Neural cell (in vitro differentiated cells): ENCODE data around the gene PLCD1.
"Not testable (repeated sequence)": the region's sequence is repeated elsewhere in the genome, so short reads cannot be mapped to it uniquely, and the experiment has no call there.

ENCODE experiments used
- CTCF ChIP-seq: fragments of 450-650 bp; IDR thresholded peaks from 2 replicates; pipeline ENCODE4 v1.5.1; 2014; ENCODE audit warnings: antibody characterized with exemption, mild to moderate bottlenecking, moderate library complexity; ENCODE audit not compliant: poor library complexity, severe bottlenecking
- EP300 ChIP-seq: fragments of 450-650 bp; conservative IDR thresholded peaks from 2 replicates; pipeline ENCODE4 v1.6.1; 2014; ENCODE audit warnings: antibody characterized with exemption, mild to moderate bottlenecking, moderate library complexity; ENCODE audit not compliant: poor library complexity, severe bottlenecking
- EZH2 ChIP-seq: fragments of 200-600, 300-800 bp; shearing (Covaris generic), sonication (generic); IDR thresholded peaks from 2 replicates; pipeline ENCODE4 v1.6.1; 2014; ENCODE audit warnings: antibody characterized with exemption, low read length, borderline replicate concordance, mild to moderate bottlenecking; ENCODE audit not compliant: insufficient read depth, poor library complexity, severe bottlenecking
- MXI1 ChIP-seq: fragments of 450-650 bp; conservative IDR thresholded peaks from 2 replicates; pipeline ENCODE4 v1.6.1; 2014; ENCODE audit warnings: antibody characterized with exemption, mild to moderate bottlenecking; ENCODE audit not compliant: poor library complexity, severe bottlenecking
- POLR2AphosphoS5 ChIP-seq: IDR thresholded peaks from 2 replicates; pipeline ENCODE4 v1.6.1; 2012
- RAD21 ChIP-seq: fragments of 450-650 bp; conservative IDR thresholded peaks from 2 replicates; pipeline ENCODE4 v1.6.1; 2014; ENCODE audit warnings: antibody characterized with exemption, mild to moderate bottlenecking, moderate library complexity
- REST ChIP-seq: IDR thresholded peaks from 2 replicates; pipeline ENCODE4 v1.6.1; 2012; ENCODE audit warnings: borderline replicate concordance
- SMC3 ChIP-seq: fragments of 450-650 bp; conservative IDR thresholded peaks from 2 replicates; pipeline ENCODE4 v1.6.1; 2014; ENCODE audit warnings: antibody characterized with exemption, mild to moderate bottlenecking, moderate library complexity; ENCODE audit not compliant: poor library complexity
- TAF1 ChIP-seq: IDR thresholded peaks from 2 replicates; pipeline ENCODE4 v1.6.1; 2012; ENCODE audit warnings: low read depth

- not testable (repeated sequence) for TF ChIP-seq CTCF, EP300, POLR2AphosphoS5, MXI1, REST, TAF1, EZH2, SMC3, RAD21
Observed at GRCh38 chr3:37988376-37988775, 41.1 kb downstream of the PLCD1 start.
